ENCODE measurements around the gene DIS3L.

Gene DIS3L

DNA sequence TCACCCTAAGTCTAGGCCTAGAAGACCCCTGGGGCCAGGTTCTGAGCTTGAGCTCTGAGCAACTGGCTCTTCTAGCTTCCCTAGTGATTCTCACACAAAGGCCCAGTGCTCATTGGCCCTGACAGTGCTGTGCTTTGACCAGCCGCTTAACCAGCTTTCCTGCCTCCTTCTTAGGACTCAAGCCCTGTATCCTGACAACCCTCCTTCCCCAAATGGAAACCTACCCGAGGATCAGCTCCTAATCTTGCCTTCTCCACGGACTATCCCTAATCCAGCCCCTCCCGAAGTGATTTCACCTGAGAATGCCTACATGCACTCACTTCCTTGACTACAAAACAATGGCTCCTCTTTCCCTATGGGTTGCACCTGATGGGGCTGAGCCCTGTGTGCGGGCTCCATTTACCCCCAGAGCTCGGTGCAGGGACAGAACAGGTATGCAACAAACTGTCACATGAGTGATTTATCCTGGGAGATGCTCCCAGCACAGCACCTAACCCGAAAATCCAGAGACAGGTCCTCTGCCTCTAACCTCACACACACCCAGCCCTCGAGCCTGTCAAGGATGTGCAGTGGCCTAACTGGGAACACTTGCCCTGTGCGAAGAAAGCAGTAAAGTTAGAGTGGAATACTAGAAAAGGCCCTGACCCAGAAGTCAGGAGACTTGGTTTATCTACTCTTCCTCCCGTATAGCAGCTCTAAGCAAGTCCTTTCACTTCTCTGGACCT lies 42.1 kb upstream of the DIS3L start:
- Histone ChIP-seq H3K27ac (no peak overlapping the region), H3K79me2 (ENCODE audit: insufficient read depth, low read depth) (no peaks in the 10 kb centered on the region), H3K27me3 (ENCODE audit: insufficient read depth, low read depth) (peaks cover 19% of the 10 kb centered on the region), H4K20me1 (ENCODE audit: insufficient read depth) (no peaks in the 10 kb centered on the region), H2AFZ (ENCODE audit: low read depth) (no peak overlapping the region), H3K9ac (no peak overlapping the region), H3K36me3 (ENCODE audit: insufficient read depth) (no peaks in the 10 kb centered on the region), H3K4me3 (IDR thresholded peaks at IDR 0.05; ENCODE audit: insufficient read depth, low read depth, low read length) (no peak overlapping the region), H3K4me1 (ENCODE audit: low read depth, poor library complexity, severe bottlenecking) (no peaks in the 10 kb centered on the region), H3K4me2 (no peak overlapping the region)
- TF ChIP-seq, protein P1, sequence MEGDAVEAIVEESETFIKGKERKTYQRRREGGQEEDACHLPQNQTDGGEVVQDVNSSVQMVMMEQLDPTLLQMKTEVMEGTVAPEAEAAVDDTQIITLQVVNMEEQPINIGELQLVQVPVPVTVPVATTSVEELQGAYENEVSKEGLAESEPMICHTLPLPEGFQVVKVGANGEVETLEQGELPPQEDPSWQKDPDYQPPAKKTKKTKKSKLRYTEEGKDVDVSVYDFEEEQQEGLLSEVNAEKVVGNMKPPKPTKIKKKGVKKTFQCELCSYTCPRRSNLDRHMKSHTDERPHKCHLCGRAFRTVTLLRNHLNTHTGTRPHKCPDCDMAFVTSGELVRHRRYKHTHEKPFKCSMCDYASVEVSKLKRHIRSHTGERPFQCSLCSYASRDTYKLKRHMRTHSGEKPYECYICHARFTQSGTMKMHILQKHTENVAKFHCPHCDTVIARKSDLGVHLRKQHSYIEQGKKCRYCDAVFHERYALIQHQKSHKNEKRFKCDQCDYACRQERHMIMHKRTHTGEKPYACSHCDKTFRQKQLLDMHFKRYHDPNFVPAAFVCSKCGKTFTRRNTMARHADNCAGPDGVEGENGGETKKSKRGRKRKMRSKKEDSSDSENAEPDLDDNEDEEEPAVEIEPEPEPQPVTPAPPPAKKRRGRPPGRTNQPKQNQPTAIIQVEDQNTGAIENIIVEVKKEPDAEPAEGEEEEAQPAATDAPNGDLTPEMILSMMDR (conservative IDR thresholded peaks at IDR 0.05; ENCODE audit: low read depth, low read length) = no peak

DNA sequence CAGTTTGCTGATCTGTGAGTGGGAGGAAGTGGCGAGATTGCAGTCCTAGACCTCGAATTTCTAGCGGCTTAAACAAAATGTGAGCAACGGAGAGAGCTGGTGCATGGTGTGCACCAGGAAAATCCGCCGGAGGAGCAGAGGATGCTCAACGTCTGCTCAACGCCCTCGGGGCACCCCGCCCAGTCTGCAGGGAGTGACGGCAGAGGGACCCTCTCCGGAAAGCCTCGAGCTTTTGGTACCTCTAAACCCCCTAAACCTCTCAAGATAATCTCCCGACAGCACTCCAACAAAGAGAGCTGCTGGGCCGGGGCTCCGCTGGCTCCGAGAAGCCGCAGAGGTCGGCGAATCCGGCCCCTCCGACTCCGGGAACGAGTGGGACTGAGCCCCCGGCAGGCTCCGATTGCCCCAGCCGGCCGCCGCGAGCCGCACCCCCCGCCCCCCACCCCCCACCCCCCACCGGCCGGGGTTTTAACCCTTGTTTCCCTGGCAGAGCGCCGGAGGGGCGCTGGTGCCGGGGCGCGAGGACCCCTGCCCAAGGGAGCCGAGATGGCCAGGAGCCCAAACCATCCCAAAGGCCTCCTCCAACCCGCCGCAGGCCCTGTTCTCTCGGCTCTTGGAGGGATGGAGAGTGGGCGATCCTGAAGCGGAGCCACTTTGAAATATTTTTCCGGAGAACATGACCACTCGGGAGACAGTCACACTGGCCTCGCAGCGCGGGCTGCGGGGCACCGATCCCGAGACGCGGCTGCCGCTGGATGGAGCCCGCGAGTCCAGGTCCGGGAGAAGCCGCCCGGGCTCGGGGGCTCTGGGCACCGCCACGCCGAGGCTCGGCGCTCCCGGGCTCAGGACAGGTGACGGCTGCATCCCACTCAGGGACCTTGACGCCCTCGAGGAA lies 41.3 kb upstream of the DIS3L start:
- Histone ChIP-seq H2AFZ (ENCODE audit: low read depth) (peak overlapping the region; percentile 92), H4K20me1 (ENCODE audit: insufficient read depth) (no peaks in the 10 kb centered on the region), H3K79me2 (ENCODE audit: insufficient read depth, low read depth) (no peaks in the 10 kb centered on the region), H3K4me3 (IDR thresholded peaks at IDR 0.05; ENCODE audit: insufficient read depth, low read depth, low read length) (no peak overlapping the region), H3K27ac (no peak overlapping the region), H3K9ac (no peak overlapping the region), H3K27me3 (ENCODE audit: insufficient read depth, low read depth) (peaks cover 19% of the 10 kb centered on the region), H3K36me3 (ENCODE audit: insufficient read depth) (no peaks in the 10 kb centered on the region), H3K4me2 (peak overlapping the region; percentile 94), H3K4me1 (ENCODE audit: low read depth, poor library complexity, severe bottlenecking) (no peaks in the 10 kb centered on the region)
- TF ChIP-seq, protein P1 (conservative IDR thresholded peaks at IDR 0.05; ENCODE audit: low read depth, low read length) = peak; percentile 46; the same call in 1 of the 2 replicates

DNA sequence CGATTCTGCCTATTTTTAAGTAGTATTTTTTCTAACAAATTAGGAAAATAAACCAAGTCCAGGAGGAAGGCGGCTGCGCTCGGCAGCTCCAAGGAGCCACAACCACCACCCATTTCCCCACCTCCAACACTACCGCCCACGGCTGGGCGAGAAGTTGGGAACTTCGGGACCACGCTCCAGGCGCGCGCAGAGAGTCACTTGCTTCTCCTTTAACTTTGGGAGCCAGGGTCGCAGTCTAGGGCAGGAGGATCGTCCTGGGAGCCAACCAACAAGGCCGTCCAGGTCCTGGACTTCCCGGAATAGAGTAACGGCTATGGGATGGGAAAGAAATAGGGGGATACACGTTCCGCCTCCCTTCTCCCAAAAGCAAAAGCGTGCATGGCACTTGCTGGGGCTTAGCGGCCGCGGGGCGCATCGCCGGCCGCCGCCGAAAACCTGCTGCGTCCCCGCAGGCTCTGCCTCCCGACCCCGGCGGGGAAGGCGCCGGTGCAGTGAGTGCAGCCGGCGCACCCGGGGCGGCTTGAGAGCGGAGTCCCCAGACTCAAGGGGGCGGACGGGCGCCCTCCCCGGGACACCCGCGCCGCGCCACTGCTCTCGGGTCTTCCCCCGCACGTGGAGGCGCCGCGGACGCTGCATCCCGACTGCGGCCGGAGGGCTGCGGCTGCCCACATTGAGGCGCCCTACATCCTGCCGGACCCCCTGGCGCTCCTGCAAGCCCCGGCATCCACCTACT lies 40.5 kb upstream of the DIS3L start:
- peak overlapping the region; percentile 92 for H2AFZ ChIP-seq (ENCODE audit: low read depth)
- no peaks in the 10 kb centered on the region for H3K36me3 ChIP-seq (ENCODE audit: insufficient read depth)

More for the DNA sequence above, 40.5 kb upstream of the DIS3L start:
- Histone ChIP-seq H3K27me3 (ENCODE audit: insufficient read depth, low read depth) (peaks cover 19% of the 10 kb centered on the region), H4K20me1 (ENCODE audit: insufficient read depth) (no peaks in the 10 kb centered on the region), H3K4me2 (peak overlapping the region; percentile 94), H3K4me1 (ENCODE audit: low read depth, poor library complexity, severe bottlenecking) (no peaks in the 10 kb centered on the region), H3K4me3 (IDR thresholded peaks at IDR 0.05; ENCODE audit: insufficient read depth, low read depth, low read length) (no peak overlapping the region), H3K79me2 (ENCODE audit: insufficient read depth, low read depth) (no peaks in the 10 kb centered on the region), H3K27ac (no peak overlapping the region), H3K9ac (peak overlapping the region; percentile 15; the same call in 1 of the 2 replicates)
- TF ChIP-seq, protein P1 (conservative IDR thresholded peaks at IDR 0.05; ENCODE audit: low read depth, low read length) = peak; percentile 25; the same call in 1 of the 2 replicates
